Measurements from ENCODE around the gene GALNT9. TPM values are rescaled to one million over a fixed set of nuclear protein-coding genes. Genes with fewer than 3 reads are reported as not detected.

GALNT9 gene
- total RNA-seq, 2 experiments from 2014 or later, result 0.30 TPM; not detected in 1

GRCh38 chr12:132238884-132239283 is 90.5 kb downstream of the GALNT9 start:
- H3K4me1 Mint-ChIP-seq, result peaks cover 6% of the 10 kb centered on the region
- intact Hi-C loops (cut with DNase I, micrococcal nuclease), result no loop called here
- peak; percentile 14 for ATAC-seq
- no peaks in the 10 kb centered on the region for H3K36me3 Mint-ChIP-seq (ENCODE audit: low read depth)
- DNase-seq, result no peak
- H3K27me3 Mint-ChIP-seq, result peaks cover 4% of the 10 kb centered on the region
- no peaks in the 10 kb centered on the region for H3K9me3 Mint-ChIP-seq (ENCODE audit: low read depth)
- no peak overlapping the region for H3K4me3 Mint-ChIP-seq
- ChIA-PET CTCF (no interaction called here), POLR2A (no interaction called here)
- H3K27ac Mint-ChIP-seq, result no peak overlapping the region

GRCh38 chr12:132238488-132238854 is 90.9 kb downstream of the GALNT9 start:
- ATAC-seq, result peak; percentile 67
- no peak overlapping the region for H3K27ac Mint-ChIP-seq
- H3K27me3 Mint-ChIP-seq, result no peaks in the 10 kb centered on the region
- no peaks in the 10 kb centered on the region for H3K9me3 Mint-ChIP-seq (ENCODE audit: low read depth)
- ChIA-PET POLR2A (interaction anchor here (0.6 kb wide), 1 partner anchor 77 kb away, joined by 3 read pairs; no protein-coding TSS in a partner anchor), CTCF (no interaction called here)
- H3K4me1 Mint-ChIP-seq, result peaks cover 2% of the 10 kb centered on the region
- H3K4me3 Mint-ChIP-seq, result no peak overlapping the region
- intact Hi-C loops (cut with DNase I, micrococcal nuclease), result no loop called here
- DNase-seq, result peak; percentile 52
- no peaks in the 10 kb centered on the region for H3K36me3 Mint-ChIP-seq (ENCODE audit: low read depth)

GRCh38 chr12:132237772-132238487 is 91.5 kb downstream of the GALNT9 start:
- intact Hi-C loops (cut with DNase I, micrococcal nuclease), result no loop called here
- Mint-ChIP-seq H3K27ac (no peak overlapping the region), H3K36me3 (ENCODE audit: low read depth) (no peaks in the 10 kb centered on the region), H3K9me3 (ENCODE audit: low read depth) (no peaks in the 10 kb centered on the region), H3K4me1 (no peaks in the 10 kb centered on the region), H3K4me3 (no peak overlapping the region), H3K27me3 (no peaks in the 10 kb centered on the region)
- CTCF ChIA-PET, result no interaction called here
- DNase-seq (no peak), ATAC-seq (no peak)
- POLR2A ChIA-PET, result interaction anchor here (0.6 kb wide), 1 partner anchor 76 kb away, joined by 3 read pairs; no protein-coding TSS in a partner anchor

- Mint-ChIP-seq H3K4me3 (no peak overlapping the region), H3K27ac (no peak overlapping the region), H3K36me3 (ENCODE audit: low read depth) (no peaks in the 10 kb centered on the region), H3K4me1 (no peaks in the 10 kb centered on the region), H3K9me3 (ENCODE audit: low read depth) (no peaks in the 10 kb centered on the region), H3K27me3 (no peaks in the 10 kb centered on the region)
- no peak for ATAC-seq
- DNase-seq, result no peak
- ChIA-PET CTCF (no interaction called here), POLR2A (no interaction called here)
- intact Hi-C loops (cut with DNase I, micrococcal nuclease), result no loop called here
Measured at GRCh38 chr12:132236930-132237771, 92.2 kb downstream of the GALNT9 start.

- POLR2A ChIA-PET, result no interaction called here
- H3K4me1 Mint-ChIP-seq, result no peaks in the 10 kb centered on the region
- H3K27me3 Mint-ChIP-seq, result no peaks in the 10 kb centered on the region
- H3K27ac Mint-ChIP-seq, result no peak overlapping the region
- DNase-seq (no peak), ATAC-seq (no peak)
- CTCF ChIA-PET, result no interaction called here
- H3K4me3 Mint-ChIP-seq, result no peak overlapping the region
- H3K36me3 Mint-ChIP-seq (ENCODE audit: low read depth), result no peaks in the 10 kb centered on the region
- H3K9me3 Mint-ChIP-seq (ENCODE audit: low read depth), result no peaks in the 10 kb centered on the region
- intact Hi-C loops (cut with DNase I, micrococcal nuclease), result no loop called here
Measured at GRCh38 chr12:132236129-132236929, 93.1 kb downstream of the GALNT9 start.

GRCh38 chr12:132235116-132235820 is 94.1 kb downstream of the GALNT9 start:
- intact Hi-C loops (cut with DNase I, micrococcal nuclease), result no loop called here
- Mint-ChIP-seq H3K36me3 (ENCODE audit: low read depth) (no peaks in the 10 kb centered on the region), H3K27me3 (no peaks in the 10 kb centered on the region), H3K4me1 (no peaks in the 10 kb centered on the region), H3K4me3 (no peak overlapping the region), H3K9me3 (ENCODE audit: low read depth) (no peaks in the 10 kb centered on the region), H3K27ac (no peak overlapping the region)
- CTCF ChIA-PET, result no interaction called here
- POLR2A ChIA-PET, result interaction anchor here (0.6 kb wide), 1 partner anchor 14 kb away, joined by 6 read pairs; no protein-coding TSS in a partner anchor
- DNase-seq (no peak), ATAC-seq (no peak)

- Mint-ChIP-seq H3K36me3 (ENCODE audit: low read depth) (no peaks in the 10 kb centered on the region), H3K4me3 (no peak overlapping the region), H3K27me3 (peaks cover 6% of the 10 kb centered on the region), H3K27ac (no peak overlapping the region), H3K9me3 (ENCODE audit: low read depth) (no peaks in the 10 kb centered on the region), H3K4me1 (no peaks in the 10 kb centered on the region)
- intact Hi-C loops (cut with DNase I, micrococcal nuclease), result no loop called here
- POLR2A ChIA-PET, result no interaction called here
- no peak for ATAC-seq
- no peak for DNase-seq
- CTCF ChIA-PET, result interaction anchor here (0.7 kb wide), 1 partner anchor 77 kb away, joined by 4 read pairs; no protein-coding TSS in a partner anchor
Measured at GRCh38 chr12:132230381-132230780, 99.0 kb downstream of the GALNT9 start.

GRCh38 chr12:132229926-132230325 is 99.5 kb downstream of the GALNT9 start:
- ATAC-seq (no peak), DNase-seq (no peak)
- H3K9me3 Mint-ChIP-seq (ENCODE audit: low read depth), result no peaks in the 10 kb centered on the region
- H3K36me3 Mint-ChIP-seq (ENCODE audit: low read depth), result no peaks in the 10 kb centered on the region
- ChIA-PET CTCF (no interaction called here), POLR2A (no interaction called here)
- H3K27ac Mint-ChIP-seq, result no peak overlapping the region
- H3K27me3 Mint-ChIP-seq, result peaks cover 6% of the 10 kb centered on the region
- no peaks in the 10 kb centered on the region for H3K4me1 Mint-ChIP-seq
- no peak overlapping the region for H3K4me3 Mint-ChIP-seq
- intact Hi-C loops (cut with DNase I, micrococcal nuclease), result no loop called here

- Mint-ChIP-seq H3K9me3 (ENCODE audit: low read depth) (no peaks in the 10 kb centered on the region), H3K4me1 (no peaks in the 10 kb centered on the region), H3K36me3 (ENCODE audit: low read depth) (no peaks in the 10 kb centered on the region), H3K27me3 (peaks cover 6% of the 10 kb centered on the region), H3K27ac (no peak overlapping the region), H3K4me3 (no peak overlapping the region)
- CTCF ChIA-PET, result no interaction called here
- no peak for DNase-seq
- POLR2A ChIA-PET, result no interaction called here
- no peak for ATAC-seq
- intact Hi-C loops (cut with DNase I, micrococcal nuclease), result no loop called here
Measured at GRCh38 chr12:132229193-132229760, 100.1 kb downstream of the GALNT9 start.

GRCh38 chr12:132228476-132229192 is 100.8 kb downstream of the GALNT9 start:
- no peak for ATAC-seq
- ChIA-PET POLR2A (no interaction called here), CTCF (no interaction called here)
- Mint-ChIP-seq H3K4me3 (no peak overlapping the region), H3K4me1 (no peaks in the 10 kb centered on the region), H3K27me3 (peaks cover 6% of the 10 kb centered on the region), H3K27ac (no peak overlapping the region), H3K9me3 (ENCODE audit: low read depth) (no peaks in the 10 kb centered on the region), H3K36me3 (ENCODE audit: low read depth) (no peaks in the 10 kb centered on the region)
- intact Hi-C loops (cut with DNase I, micrococcal nuclease), result no loop called here
- no peak for DNase-seq
